ENCODE results near the gene AFTPH.

The AFTPH gene

DNA sequence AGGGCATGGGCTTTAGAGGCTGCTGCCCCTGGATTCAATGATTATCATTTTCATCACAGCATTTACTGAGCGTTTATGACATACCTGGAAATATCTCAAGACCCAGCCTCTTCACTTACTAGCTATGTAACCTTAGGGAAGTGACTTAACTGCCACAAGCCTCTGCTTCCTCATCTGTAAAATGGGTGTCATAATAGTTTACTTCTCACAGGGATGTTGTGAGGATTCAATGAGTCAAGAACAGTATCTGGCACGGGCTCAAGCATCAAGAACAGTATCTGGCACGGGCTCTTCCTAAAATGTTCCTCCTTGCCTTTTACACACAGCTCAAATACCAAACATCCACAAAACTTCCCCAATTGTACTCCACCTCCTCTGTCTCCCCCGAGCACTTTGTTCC lies 38.8 kb upstream of the AFTPH start:
- Histone ChIP-seq H3K27me3 (ENCODE audit: control insufficient read depth, insufficient read depth, low read length) (no peaks in the 10 kb centered on the region), H3K27ac (ENCODE audit: low read length) (no peak overlapping the region), H3K36me3 (ENCODE audit: control insufficient read depth, low read depth, low read length) (no peaks in the 10 kb centered on the region), H3K4me1 (ENCODE audit: control insufficient read depth, low read depth, low read length) (peaks cover 5% of the 10 kb centered on the region), H3K4me3 (ENCODE audit: low read length) (no peak overlapping the region), H3K9ac (ENCODE audit: low read length) (no peak overlapping the region), H3K9me3 (ENCODE audit: control insufficient read depth, low read depth, low read length) (no peaks in the 10 kb centered on the region)

DNA sequence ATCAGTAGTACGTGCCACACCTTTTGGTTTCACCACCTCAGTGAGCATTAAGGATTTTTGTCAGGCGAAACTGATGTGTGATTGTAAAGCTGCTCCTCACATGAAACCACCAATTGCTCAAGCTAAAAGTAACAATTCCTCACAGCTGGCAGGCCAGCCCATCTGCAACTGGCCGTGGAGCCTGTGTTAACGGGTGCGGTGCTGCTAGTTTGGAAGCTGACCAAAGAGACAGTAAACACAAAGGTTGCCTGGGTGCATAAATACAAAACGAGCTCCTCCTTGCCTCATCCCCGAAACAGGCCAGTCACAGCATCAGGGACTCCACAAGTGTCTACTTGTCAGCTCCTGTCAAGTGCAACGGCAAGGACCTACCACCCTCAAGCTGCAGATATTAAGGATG lies 38.2 kb upstream of the AFTPH start:
- Histone ChIP-seq H3K9ac (ENCODE audit: low read length) (no peak overlapping the region), H3K36me3 (ENCODE audit: control insufficient read depth, low read depth, low read length) (no peaks in the 10 kb centered on the region), H3K27ac (ENCODE audit: low read length) (no peak overlapping the region), H3K27me3 (ENCODE audit: control insufficient read depth, insufficient read depth, low read length) (no peaks in the 10 kb centered on the region), H3K4me1 (ENCODE audit: control insufficient read depth, low read depth, low read length) (peaks cover 5% of the 10 kb centered on the region), H3K9me3 (ENCODE audit: control insufficient read depth, low read depth, low read length) (no peaks in the 10 kb centered on the region), H3K4me3 (ENCODE audit: low read length) (no peak overlapping the region)

DNA sequence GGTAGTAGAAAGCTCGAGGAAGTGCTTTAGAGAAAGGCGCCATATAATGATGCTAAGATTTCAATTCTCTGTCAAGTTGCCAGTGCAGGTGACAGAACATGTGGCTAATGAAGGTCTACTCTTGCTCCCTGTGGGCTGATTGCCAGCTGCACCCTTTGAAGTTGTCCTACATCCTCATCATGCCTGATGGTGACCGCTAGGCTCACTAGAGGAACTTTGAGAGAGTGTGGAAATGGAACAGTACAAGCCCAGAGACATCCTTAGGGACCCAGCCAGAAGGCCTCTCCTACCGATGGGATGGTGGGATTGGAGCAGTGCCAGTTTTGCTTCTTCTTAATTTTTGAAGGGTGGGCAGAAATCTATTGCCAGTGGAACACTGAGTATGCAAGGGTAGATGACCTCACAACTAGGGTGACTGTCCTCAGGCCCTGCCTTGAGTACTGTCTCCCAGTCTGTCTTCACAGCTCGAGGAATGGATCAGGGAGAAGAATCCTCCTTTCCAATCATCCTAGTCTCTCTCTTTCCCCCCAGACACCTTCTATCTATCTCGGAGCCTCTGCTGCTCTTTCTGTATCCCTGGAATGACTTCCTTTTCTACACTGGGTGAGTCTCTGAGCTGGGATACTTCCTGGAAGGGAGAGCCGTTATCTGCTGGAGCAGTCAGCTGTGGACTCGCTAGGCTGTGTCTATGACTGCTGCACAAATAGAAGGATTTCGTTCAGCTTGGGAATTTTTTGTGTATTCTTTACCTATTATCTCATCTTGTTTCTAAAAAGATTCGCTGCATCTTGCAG lies 36.7 kb upstream of the AFTPH start:
- peaks cover 8% of the 10 kb centered on the region for H3K4me1 ChIP-seq (ENCODE audit: control insufficient read depth, low read depth, low read length)
- H3K9me3 ChIP-seq (ENCODE audit: control insufficient read depth, low read depth, low read length): no peaks in the 10 kb centered on the region
- no peak overlapping the region for H3K9ac ChIP-seq (ENCODE audit: low read length)
- no peaks in the 10 kb centered on the region for H3K36me3 ChIP-seq (ENCODE audit: control insufficient read depth, low read depth, low read length)
- H3K27ac ChIP-seq (ENCODE audit: low read length): no peak overlapping the region
- no peaks in the 10 kb centered on the region for H3K27me3 ChIP-seq (ENCODE audit: control insufficient read depth, insufficient read depth, low read length)
- H3K4me3 ChIP-seq (ENCODE audit: low read length): no peak overlapping the region

DNA sequence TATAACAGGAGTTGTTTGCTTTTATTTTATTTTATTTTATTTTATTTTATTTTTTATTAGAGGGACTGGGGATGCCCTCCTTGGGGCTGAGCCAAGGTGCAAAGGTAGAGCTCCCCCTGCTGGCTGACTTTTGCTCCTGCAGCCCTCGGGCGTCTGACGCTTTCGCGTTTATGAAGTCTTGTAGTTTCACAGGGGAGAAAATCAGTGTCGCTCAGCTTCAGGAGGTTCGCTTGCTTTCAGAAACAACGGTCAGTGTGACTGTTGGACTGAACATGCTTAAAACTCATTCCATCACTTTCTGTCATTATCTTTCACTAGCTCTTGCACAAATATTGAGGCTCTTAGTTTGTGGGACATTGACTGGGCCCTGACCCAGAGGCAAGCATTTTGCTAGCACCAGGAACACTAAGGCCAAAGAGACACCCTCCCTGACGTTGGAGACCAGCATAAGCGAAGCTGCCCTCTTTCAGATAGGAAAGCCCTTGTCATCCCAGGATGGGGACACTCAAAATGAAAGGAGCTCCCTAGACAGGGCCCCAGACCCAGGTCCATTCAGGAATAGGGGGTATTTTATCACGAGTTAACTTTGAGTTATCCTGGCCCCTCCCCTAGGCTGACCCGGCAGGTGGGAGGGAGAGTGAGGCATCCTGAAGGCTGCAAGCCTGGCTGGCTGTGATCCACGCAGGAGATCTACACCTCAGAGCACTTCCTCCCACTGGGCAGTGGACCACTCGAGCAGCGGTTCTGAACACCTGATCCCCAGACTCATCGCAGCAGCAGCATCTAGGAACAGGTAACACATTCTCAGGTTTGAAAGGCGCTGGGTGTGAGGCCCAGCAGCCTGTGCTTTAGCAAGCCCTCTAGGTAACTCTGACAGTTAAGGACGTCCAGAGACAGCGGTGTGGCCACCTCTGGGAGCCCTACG lies 35.8 kb upstream of the AFTPH start:
- Histone ChIP-seq H3K27me3 (ENCODE audit: control insufficient read depth, insufficient read depth, low read length) (no peaks in the 10 kb centered on the region), H3K36me3 (ENCODE audit: control insufficient read depth, low read depth, low read length) (no peaks in the 10 kb centered on the region), H3K4me3 (ENCODE audit: low read length) (no peak overlapping the region), H3K9me3 (ENCODE audit: control insufficient read depth, low read depth, low read length) (no peaks in the 10 kb centered on the region), H3K9ac (ENCODE audit: low read length) (no peak overlapping the region), H3K27ac (ENCODE audit: low read length) (no peak overlapping the region), H3K4me1 (ENCODE audit: control insufficient read depth, low read depth, low read length) (peaks cover 16% of the 10 kb centered on the region)

DNA sequence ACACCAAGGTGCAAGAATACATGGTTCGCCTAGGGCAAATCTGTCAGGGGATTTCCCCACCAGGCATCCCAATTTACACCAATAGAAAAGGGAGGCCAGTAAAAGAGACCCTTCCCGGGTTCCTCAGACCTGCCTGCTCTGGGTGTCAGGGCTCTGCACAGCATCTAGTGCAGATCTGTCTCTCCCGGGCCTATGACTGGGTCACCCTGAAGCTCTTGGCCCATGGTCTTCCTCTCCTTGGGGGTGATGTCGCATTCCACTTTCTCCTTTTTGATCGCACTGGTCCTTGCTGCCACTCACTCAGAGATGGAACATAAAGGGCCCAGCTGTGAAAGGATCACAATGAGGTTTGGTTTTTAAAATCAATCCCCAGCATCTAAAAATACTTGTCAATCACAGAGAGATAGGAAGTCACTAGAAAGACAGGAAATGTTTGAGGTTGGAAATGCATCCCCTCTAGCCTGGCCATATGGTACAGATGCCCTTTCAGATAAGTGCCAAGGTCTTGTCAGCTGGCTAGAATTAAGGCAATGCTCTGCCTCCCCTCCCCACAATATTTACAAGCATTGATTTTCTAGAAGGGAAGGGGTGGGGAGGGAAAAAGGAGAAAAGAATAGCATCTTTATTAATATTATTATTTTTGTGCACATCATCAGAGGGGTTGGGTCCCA lies 34.9 kb upstream of the AFTPH start:
- no peaks in the 10 kb centered on the region for H3K27me3 ChIP-seq (ENCODE audit: control insufficient read depth, insufficient read depth, low read length)
- no peaks in the 10 kb centered on the region for H3K9me3 ChIP-seq (ENCODE audit: control insufficient read depth, low read depth, low read length)
- no peak overlapping the region for H3K4me3 ChIP-seq (ENCODE audit: low read length)
- no peaks in the 10 kb centered on the region for H3K36me3 ChIP-seq (ENCODE audit: control insufficient read depth, low read depth, low read length)
- no peak overlapping the region for H3K27ac ChIP-seq (ENCODE audit: low read length)
- peaks cover 16% of the 10 kb centered on the region for H3K4me1 ChIP-seq (ENCODE audit: control insufficient read depth, low read depth, low read length)
- no peak overlapping the region for H3K9ac ChIP-seq (ENCODE audit: low read length)

DNA sequence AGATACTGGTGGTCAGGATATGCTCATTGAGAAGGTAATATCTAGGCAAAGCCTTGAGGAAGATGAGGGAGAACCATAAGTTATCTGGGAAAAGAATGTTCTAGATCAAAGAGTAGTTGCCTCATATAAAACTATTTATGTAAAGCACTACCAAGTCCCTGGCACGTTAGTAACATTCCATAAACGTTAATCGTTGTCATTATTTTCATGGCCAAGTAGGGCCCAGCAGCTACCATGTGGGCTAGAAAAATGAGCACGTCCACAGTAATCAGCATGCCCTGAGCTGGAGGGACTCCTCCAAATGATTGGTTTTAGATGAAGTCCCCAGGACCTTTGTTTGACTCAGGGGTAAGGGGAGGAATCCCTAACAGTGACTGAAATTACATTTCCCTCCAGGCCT lies 32.7 kb upstream of the AFTPH start:
- Histone ChIP-seq H3K36me3 (ENCODE audit: control insufficient read depth, low read depth, low read length) (no peaks in the 10 kb centered on the region), H3K4me1 (ENCODE audit: control insufficient read depth, low read depth, low read length) (peaks cover 16% of the 10 kb centered on the region), H3K27ac (ENCODE audit: low read length) (no peak overlapping the region), H3K9me3 (ENCODE audit: control insufficient read depth, low read depth, low read length) (no peaks in the 10 kb centered on the region), H3K9ac (ENCODE audit: low read length) (no peak overlapping the region), H3K27me3 (ENCODE audit: control insufficient read depth, insufficient read depth, low read length) (no peaks in the 10 kb centered on the region), H3K4me3 (ENCODE audit: low read length) (no peak overlapping the region)

DNA sequence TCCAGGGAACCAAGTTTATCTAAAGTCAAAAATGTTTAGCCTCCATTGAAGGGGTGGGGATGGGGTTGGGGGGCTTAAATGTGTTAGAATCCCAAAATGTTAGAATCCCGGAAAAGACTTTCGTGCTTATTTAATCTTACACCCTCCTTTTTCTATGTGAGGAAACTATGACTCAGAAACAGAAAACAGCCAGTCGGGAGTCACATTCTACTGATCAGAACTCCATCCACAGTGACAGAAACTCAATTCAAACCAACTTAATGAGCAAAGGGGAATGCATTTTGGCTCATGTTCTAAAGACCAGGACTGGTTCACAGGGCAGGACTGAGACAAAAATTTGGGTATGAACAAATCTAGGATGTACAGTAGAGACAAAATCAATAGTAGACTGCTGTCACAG lies 31.9 kb upstream of the AFTPH start:
- Histone ChIP-seq H3K9ac (ENCODE audit: low read length) (no peak overlapping the region), H3K4me1 (ENCODE audit: control insufficient read depth, low read depth, low read length) (peaks cover 16% of the 10 kb centered on the region), H3K9me3 (ENCODE audit: control insufficient read depth, low read depth, low read length) (no peaks in the 10 kb centered on the region)

DNA sequence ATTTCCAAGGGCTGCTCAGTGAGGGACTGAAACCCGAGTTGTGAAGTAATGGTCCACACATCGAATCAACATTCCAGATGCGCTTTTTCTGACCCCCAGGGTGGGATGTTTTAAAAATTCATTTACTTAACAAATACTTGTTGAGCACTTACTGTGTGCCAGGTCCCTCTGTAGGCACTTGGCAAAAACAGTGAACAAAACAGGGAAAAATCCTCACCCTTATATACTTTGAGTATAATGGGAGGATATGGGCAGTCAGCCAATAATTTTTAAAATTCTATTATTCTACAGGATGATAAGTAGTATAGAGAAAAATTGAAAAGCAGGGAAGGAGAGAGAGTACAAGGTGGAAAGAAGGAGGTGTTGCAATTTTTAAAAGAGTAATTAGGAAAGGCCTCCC lies 31.3 kb upstream of the AFTPH start:
- Histone ChIP-seq H3K36me3 (ENCODE audit: control insufficient read depth, low read depth, low read length) (no peaks in the 10 kb centered on the region), H3K4me3 (ENCODE audit: low read length) (no peak overlapping the region), H3K27me3 (ENCODE audit: control insufficient read depth, insufficient read depth, low read length) (no peaks in the 10 kb centered on the region), H3K9ac (ENCODE audit: low read length) (no peak overlapping the region), H3K4me1 (ENCODE audit: control insufficient read depth, low read depth, low read length) (peaks cover 16% of the 10 kb centered on the region), H3K27ac (ENCODE audit: low read length) (no peak overlapping the region), H3K9me3 (ENCODE audit: control insufficient read depth, low read depth, low read length) (no peaks in the 10 kb centered on the region)

More for the DNA sequence above, 31.9 kb upstream of the AFTPH start:
- Histone ChIP-seq H3K27ac (ENCODE audit: low read length) (no peak overlapping the region), H3K36me3 (ENCODE audit: control insufficient read depth, low read depth, low read length) (no peaks in the 10 kb centered on the region), H3K4me3 (ENCODE audit: low read length) (no peak overlapping the region), H3K27me3 (ENCODE audit: control insufficient read depth, insufficient read depth, low read length) (no peaks in the 10 kb centered on the region)

DNA sequence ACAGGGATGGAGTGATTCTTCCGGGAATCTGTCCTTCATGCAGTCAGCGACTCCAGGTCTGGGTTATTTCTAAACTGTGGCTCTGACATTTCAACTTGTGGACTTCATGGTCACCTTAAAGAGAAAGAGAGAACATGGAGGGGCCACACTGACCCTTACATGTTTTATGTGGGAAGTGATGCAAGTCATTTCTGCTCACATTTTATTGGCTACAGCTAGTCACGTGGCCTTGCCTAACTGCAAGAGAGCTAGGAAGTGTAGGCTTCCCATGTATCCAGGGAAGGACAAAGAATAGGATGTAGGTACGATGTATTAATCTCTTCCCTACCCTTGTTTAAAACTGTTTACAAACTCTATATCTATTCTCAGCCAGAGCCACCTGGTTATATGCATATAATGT lies 30.3 kb upstream of the AFTPH start:
- Histone ChIP-seq H3K27ac (ENCODE audit: low read length) (no peak overlapping the region), H3K4me1 (ENCODE audit: control insufficient read depth, low read depth, low read length) (peaks cover 11% of the 10 kb centered on the region), H3K9me3 (ENCODE audit: control insufficient read depth, low read depth, low read length) (no peaks in the 10 kb centered on the region), H3K27me3 (ENCODE audit: control insufficient read depth, insufficient read depth, low read length) (no peaks in the 10 kb centered on the region), H3K36me3 (ENCODE audit: control insufficient read depth, low read depth, low read length) (no peaks in the 10 kb centered on the region), H3K9ac (ENCODE audit: low read length) (no peak overlapping the region), H3K4me3 (ENCODE audit: low read length) (no peak overlapping the region)

DNA sequence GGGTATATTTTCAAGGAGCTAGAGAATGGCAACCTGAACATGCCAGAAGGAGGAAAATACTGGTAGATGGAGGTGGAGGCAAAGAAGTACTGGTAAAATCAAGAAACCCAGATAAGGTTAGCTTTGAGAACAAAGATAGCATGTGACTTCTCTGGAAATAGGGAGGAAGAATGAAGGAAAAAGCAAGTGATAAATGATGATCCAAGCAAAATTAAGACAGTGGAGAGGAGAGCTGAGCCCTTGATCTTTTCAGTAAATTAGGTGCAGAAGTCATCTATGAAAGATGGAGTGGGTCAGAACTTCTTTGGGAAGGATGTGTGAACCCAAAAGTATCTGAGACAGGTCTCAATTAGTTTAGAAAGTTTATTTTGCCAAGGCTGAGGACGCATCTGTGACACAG lies 25.7 kb upstream of the AFTPH start:
- Histone ChIP-seq H3K9me3 (ENCODE audit: control insufficient read depth, low read depth, low read length) (no peaks in the 10 kb centered on the region), H3K4me3 (ENCODE audit: low read length) (no peak overlapping the region), H3K9ac (ENCODE audit: low read length) (no peak overlapping the region), H3K4me1 (ENCODE audit: control insufficient read depth, low read depth, low read length) (peaks cover 3% of the 10 kb centered on the region), H3K27me3 (ENCODE audit: control insufficient read depth, insufficient read depth, low read length) (no peaks in the 10 kb centered on the region), H3K27ac (ENCODE audit: low read length) (no peak overlapping the region), H3K36me3 (ENCODE audit: control insufficient read depth, low read depth, low read length) (no peaks in the 10 kb centered on the region)

DNA sequence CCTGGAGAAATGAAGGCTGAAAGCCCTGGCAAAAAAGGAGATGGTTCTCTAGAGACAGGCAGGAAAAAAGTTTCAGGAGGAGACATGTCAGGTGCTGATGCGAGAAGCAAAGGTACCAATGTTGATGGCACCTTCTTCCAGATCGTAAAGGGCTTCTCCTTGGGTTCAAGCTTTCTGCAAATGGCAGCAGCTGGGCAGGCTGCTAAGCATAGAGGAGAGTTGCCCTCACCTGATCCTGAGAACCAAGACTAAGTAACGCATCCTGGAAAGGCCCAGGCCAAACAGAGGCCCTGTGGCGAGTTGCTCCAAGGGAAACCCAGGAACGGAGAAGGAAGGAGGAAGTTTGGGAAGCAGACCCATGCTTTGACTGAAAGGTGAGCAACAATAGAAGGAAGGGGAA lies 23.6 kb upstream of the AFTPH start:
- Histone ChIP-seq H3K27ac (ENCODE audit: low read length) (no peak overlapping the region), H3K27me3 (ENCODE audit: control insufficient read depth, insufficient read depth, low read length) (no peaks in the 10 kb centered on the region), H3K36me3 (ENCODE audit: control insufficient read depth, low read depth, low read length) (no peaks in the 10 kb centered on the region), H3K9me3 (ENCODE audit: control insufficient read depth, low read depth, low read length) (no peaks in the 10 kb centered on the region), H3K9ac (ENCODE audit: low read length) (no peak overlapping the region), H3K4me3 (ENCODE audit: low read length) (no peak overlapping the region), H3K4me1 (ENCODE audit: control insufficient read depth, low read depth, low read length) (peaks cover 3% of the 10 kb centered on the region)
